Uterus (tissue), 2 donors: ENCODE results near the gene EFNA3.

Experiments used
- CTCF ChIP-seq, 4 experiments: fragments of 200-600 bp in 2 of 4; fragments of 450-650 bp in 2 of 4; sonication (generic) in 2 of 4; IDR thresholded peaks; one replicate each; pipeline ENCODE4 v1.5.1; 2016 to 2019; ENCODE audit warnings: antibody characterized with exemption in 4 of 4, mild to moderate bottlenecking in 2 of 4, moderate library complexity in 1 of 4
- POLR2A ChIP-seq, 2 donors: fragments of 450-650 bp; IDR thresholded peaks; one replicate each; pipeline ENCODE4 v1.6.1; 2016; ENCODE audit warnings: antibody characterized with exemption in 2 of 2, mild to moderate bottlenecking in 1 of 2, moderate library complexity in 1 of 2

- TF ChIP-seq POLR2A (IDR thresholded peaks at IDR 0.05): peak in 1 of 2 donors; percentile 28
- TF ChIP-seq CTCF (IDR thresholded peaks at IDR 0.05): no peak
These were observed 56.3 kb downstream of the EFNA3 start for GRCh38 chr1:155134880-155135414.
